Caco-2 (cell line): ENCODE data around the gene PCNX4. TPM values are rescaled to one million over a fixed set of nuclear protein-coding genes. Genes with fewer than 3 reads are reported as not detected.

Experiments used
- BruUV-seq: library from RNA; stranded (reverse); fragments of 400-500 nt; replicated peaks from 2 replicates; lab custom pipeline; 2021; lab: Mats Ljungman, UMichigan
- CTCF ChIA-PET: fragments of 300-600 bp; sonication (Branson Sonifier 250); formaldehyde crosslinking; loops from one replicate; lab custom pipeline; 2022; ENCODE audit warnings: antibody characterized with exemption; lab: Charles Lee
- POLR2A ChIA-PET: fragments of 300-600 bp; sonication (Branson Sonifier 250); formaldehyde crosslinking; loops from one replicate; lab custom pipeline; 2022; ENCODE audit warnings: antibody characterized with exemption; lab: Charles Lee
- DNase-seq, 2 experiments: peaks; one replicate each; pipeline versions ENCODE4 v3.0.0 to v3.0.0-alpha.2; 2020 to 2022
- H3K27me3 ChIP-seq: replicated peaks from 2 replicates; pipeline ENCODE4 v1.6.0; 2011; ENCODE audit warnings: low read length; ENCODE audit not compliant: control insufficient read depth, insufficient read depth
- H3K36me3 ChIP-seq: 2 replicates; pipeline ENCODE4 v1.5.1; 2011; ENCODE audit warnings: low read length; ENCODE audit not compliant: control insufficient read depth, insufficient read depth
- H3K4me1 ChIP-seq: fragments of 250-450 bp; sonication (Bioruptor Pico); 2 replicates; pipeline ENCODE4 v1.5.1; 2020; ENCODE audit warnings: mild to moderate bottlenecking
- H3K4me3 ChIP-seq: 2 replicates; pipeline ENCODE4 v1.5.1; 2011; ENCODE audit warnings: low read depth, mild to moderate bottlenecking, control low read depth, low read length
- H3K9me3 ChIP-seq: fragments of 250-450 bp; sonication (Bioruptor Pico); 2 replicates; pipeline ENCODE4 v1.5.1; 2020; ENCODE audit warnings: mild to moderate bottlenecking, moderate library complexity
- H3K27ac Mint-ChIP-seq: one replicate; pipeline ENCODE4 v1.8.0; 2022; ENCODE audit warnings: mixed read lengths; ENCODE audit not compliant: unreplicated experiment
- H3K27me3 Mint-ChIP-seq: one replicate; pipeline ENCODE4 v1.8.0; 2022; ENCODE audit warnings: mixed read lengths; ENCODE audit not compliant: insufficient read depth, unreplicated experiment
- H3K36me3 Mint-ChIP-seq: one replicate; pipeline ENCODE4 v1.8.0; 2022; ENCODE audit warnings: mild to moderate bottlenecking, mixed read lengths; ENCODE audit not compliant: insufficient read depth, unreplicated experiment
- H3K4me1 Mint-ChIP-seq: one replicate; pipeline ENCODE4 v1.8.0; 2022; ENCODE audit warnings: low read depth, mixed read lengths; ENCODE audit not compliant: unreplicated experiment
- H3K4me3 Mint-ChIP-seq: one replicate; pipeline ENCODE4 v1.8.0; 2022; ENCODE audit warnings: mild to moderate bottlenecking, moderate library complexity, mixed read lengths; ENCODE audit not compliant: unreplicated experiment
- H3K9me3 Mint-ChIP-seq: one replicate; pipeline ENCODE4 v1.8.0; 2022; ENCODE audit warnings: mixed read lengths; ENCODE audit not compliant: unreplicated experiment
- intact Hi-C: fragments of 100-400 bp; cut with micrococcal nuclease; formaldehyde crosslinking; loops from one replicate; pipeline ENCODE4 v1.10.0; 2022; ENCODE audit not compliant: unreplicated experiment
- total RNA-seq: library from RNA; stranded (reverse); gene quantifications from 2 replicates; pipeline ENCODE4 v1.2.3, GENCODE V29; 2022
- TF ChIP-seq, protein P1 (sequence below), 2 experiments: fragments of 200-600 bp in 1 of 2; IDR thresholded peaks; 1 replicate in 1 of 2; 2 replicates in 1 of 2; pipeline versions ENCODE4 v1.5.1 to v1.8.0; 2011 to 2022; ENCODE audit warnings: antibody characterized with exemption in 1 of 2, control low read depth in 1 of 2, inconsistent platforms in 1 of 2, low read depth in 1 of 2, low read length in 1 of 2, mild to moderate bottlenecking in 1 of 2, moderate library complexity in 1 of 2; ENCODE audit not compliant: insufficient read depth in 1 of 2, severe bottlenecking in 1 of 2, unreplicated experiment in 1 of 2

PCNX4 gene
- total RNA-seq, 1 experiment from 2014 or later, result 72.7 TPM

DNA sequence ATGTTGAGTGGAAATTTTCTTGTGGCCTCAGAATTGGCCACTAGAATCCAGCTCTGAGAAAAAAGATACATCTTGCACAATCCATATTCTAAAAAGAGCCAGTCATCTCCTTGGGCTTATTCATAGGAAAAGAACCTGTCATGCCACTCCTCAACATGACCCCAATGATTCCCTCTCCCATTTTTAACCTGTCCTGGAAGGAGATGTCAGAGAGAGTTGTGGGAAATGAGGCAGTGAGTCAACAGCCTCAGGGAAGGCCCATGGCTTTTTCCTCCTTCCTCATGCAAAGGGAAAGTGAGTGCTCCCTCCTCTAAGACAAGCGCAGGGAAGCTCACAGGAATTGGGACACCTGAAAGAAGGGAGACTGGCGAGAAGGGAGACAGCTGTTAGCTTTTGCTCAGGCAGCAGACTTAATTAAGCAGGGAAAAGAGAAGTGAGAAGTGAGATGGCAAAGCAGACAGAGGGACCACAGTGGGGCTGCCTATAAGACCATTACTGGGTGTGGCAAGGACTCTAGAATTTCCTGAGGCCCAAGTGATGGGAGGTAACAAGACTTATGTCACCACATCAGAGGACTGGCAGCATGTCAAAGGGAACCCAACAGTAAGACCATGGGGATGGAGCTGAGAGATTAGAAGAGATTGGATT lies 83.7 kb downstream of the PCNX4 start:
- no peak for DNase-seq
- intact Hi-C loops, result no loop called here

DNA sequence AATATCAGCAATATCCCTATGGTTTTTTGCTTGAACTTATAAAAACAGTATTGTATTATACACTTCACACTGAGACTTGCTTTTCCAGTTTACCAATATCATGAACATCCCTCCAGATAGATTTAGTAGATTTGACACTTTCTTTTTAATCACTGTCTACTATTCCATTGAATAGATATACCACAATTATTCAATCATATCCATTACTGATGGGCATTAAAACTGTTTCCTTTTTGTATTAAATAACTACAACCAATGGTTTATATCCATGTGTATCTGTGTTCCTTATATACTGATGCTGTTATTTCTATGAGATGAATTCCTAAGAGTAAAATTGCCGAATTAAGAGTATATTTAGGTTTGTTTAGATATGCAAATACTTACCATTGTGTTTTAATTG lies 86.4 kb downstream of the PCNX4 start:
- TF ChIP-seq, protein P1, sequence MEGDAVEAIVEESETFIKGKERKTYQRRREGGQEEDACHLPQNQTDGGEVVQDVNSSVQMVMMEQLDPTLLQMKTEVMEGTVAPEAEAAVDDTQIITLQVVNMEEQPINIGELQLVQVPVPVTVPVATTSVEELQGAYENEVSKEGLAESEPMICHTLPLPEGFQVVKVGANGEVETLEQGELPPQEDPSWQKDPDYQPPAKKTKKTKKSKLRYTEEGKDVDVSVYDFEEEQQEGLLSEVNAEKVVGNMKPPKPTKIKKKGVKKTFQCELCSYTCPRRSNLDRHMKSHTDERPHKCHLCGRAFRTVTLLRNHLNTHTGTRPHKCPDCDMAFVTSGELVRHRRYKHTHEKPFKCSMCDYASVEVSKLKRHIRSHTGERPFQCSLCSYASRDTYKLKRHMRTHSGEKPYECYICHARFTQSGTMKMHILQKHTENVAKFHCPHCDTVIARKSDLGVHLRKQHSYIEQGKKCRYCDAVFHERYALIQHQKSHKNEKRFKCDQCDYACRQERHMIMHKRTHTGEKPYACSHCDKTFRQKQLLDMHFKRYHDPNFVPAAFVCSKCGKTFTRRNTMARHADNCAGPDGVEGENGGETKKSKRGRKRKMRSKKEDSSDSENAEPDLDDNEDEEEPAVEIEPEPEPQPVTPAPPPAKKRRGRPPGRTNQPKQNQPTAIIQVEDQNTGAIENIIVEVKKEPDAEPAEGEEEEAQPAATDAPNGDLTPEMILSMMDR (IDR thresholded peaks at IDR 0.05; ENCODE audit: insufficient read depth in 1 of 2, low read depth in 1 of 2, low read length in 1 of 2, severe bottlenecking in 1 of 2, unreplicated experiment in 1 of 2), result no peak
- intact Hi-C loops, result no loop called here
- H3K9me3 ChIP-seq, result peaks cover 14% of the 10 kb centered on the region; the same call in 1 of the 2 replicates
- no peaks in the 10 kb centered on the region for H3K4me1 ChIP-seq
- BruUV-seq, result no TSS peak
- no peak overlapping the region for H3K4me3 ChIP-seq
- Mint-ChIP-seq H3K27me3 (no peaks in the 10 kb centered on the region), H3K9me3 (no peaks in the 10 kb centered on the region), H3K36me3 (no peaks in the 10 kb centered on the region), H3K4me3 (no peak overlapping the region), H3K4me1 (no peaks in the 10 kb centered on the region), H3K27ac (no peak overlapping the region)
- ChIA-PET POLR2A (no interaction called here), CTCF (no interaction called here)
- no peak for DNase-seq
- H3K36me3 ChIP-seq, result no peaks in the 10 kb centered on the region
- H3K27me3 ChIP-seq, result no peaks in the 10 kb centered on the region

More for the DNA sequence above, 83.7 kb downstream of the PCNX4 start:
- POLR2A ChIA-PET, result no interaction called here
- CTCF ChIA-PET, result no interaction called here
- Histone ChIP-seq H3K4me1 (no peaks in the 10 kb centered on the region), H3K36me3 (no peaks in the 10 kb centered on the region), H3K4me3 (no peak overlapping the region), H3K27me3 (no peaks in the 10 kb centered on the region), H3K9me3 (peaks cover 14% of the 10 kb centered on the region; the same call in 1 of the 2 replicates)
- BruUV-seq, result no TSS peak
- Mint-ChIP-seq H3K36me3 (no peaks in the 10 kb centered on the region), H3K27ac (no peak overlapping the region), H3K9me3 (no peaks in the 10 kb centered on the region), H3K27me3 (no peaks in the 10 kb centered on the region), H3K4me3 (no peak overlapping the region), H3K4me1 (no peaks in the 10 kb centered on the region)
- TF ChIP-seq, protein P1 (IDR thresholded peaks at IDR 0.05; ENCODE audit: insufficient read depth in 1 of 2, low read depth in 1 of 2, low read length in 1 of 2, severe bottlenecking in 1 of 2, unreplicated experiment in 1 of 2), result no peak

DNA sequence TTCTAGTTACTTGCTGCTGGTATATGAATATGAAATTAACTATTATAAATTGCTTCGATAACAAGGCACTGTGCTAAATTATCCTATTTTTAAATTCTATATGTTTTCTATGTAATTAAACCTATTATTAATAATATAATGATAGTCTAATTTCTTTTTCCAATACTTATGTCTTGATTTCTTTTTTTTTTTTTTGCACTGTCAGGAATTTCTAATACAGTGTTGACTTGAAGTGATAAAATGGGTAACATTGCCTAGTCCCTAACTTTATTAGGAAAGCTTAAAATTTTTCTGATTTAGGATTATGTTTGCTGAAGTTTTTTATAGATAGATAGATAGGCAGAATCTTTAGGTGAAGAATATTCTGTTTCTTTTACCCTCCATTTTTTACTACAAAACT lies 87.1 kb downstream of the PCNX4 start:
- intact Hi-C loops, result no loop called here
- no peaks in the 10 kb centered on the region for H3K36me3 Mint-ChIP-seq
- POLR2A ChIA-PET, result no interaction called here
- no peaks in the 10 kb centered on the region for H3K4me1 Mint-ChIP-seq
- Histone ChIP-seq H3K9me3 (peaks cover 14% of the 10 kb centered on the region; the same call in 1 of the 2 replicates), H3K4me1 (no peaks in the 10 kb centered on the region), H3K4me3 (no peak overlapping the region), H3K36me3 (no peaks in the 10 kb centered on the region), H3K27me3 (no peaks in the 10 kb centered on the region)
- TF ChIP-seq, protein P1 (IDR thresholded peaks at IDR 0.05; ENCODE audit: insufficient read depth in 1 of 2, low read depth in 1 of 2, low read length in 1 of 2, severe bottlenecking in 1 of 2, unreplicated experiment in 1 of 2), result no peak
- no TSS peak for BruUV-seq
- no peaks in the 10 kb centered on the region for H3K27me3 Mint-ChIP-seq
- H3K4me3 Mint-ChIP-seq, result no peak overlapping the region
- no peak overlapping the region for H3K27ac Mint-ChIP-seq
- DNase-seq, result no peak
- no peaks in the 10 kb centered on the region for H3K9me3 Mint-ChIP-seq
- CTCF ChIA-PET, result no interaction called here
